Measurements from ENCODE around the gene NECAB2.
A peak's percentile ranks its signal among the peaks of the same experiment; 100 is the strongest.

NECAB2 gene

GRCh38 chr16:83967838-83968305 is at the start of gene NECAB2:
NECAB2 (plus strand) TSS chr16:83968244; CDS start chr16:83968649, 405 bp downstream.
- DNase-seq (ENCODE audit: low read depth): no peak

DNA sequence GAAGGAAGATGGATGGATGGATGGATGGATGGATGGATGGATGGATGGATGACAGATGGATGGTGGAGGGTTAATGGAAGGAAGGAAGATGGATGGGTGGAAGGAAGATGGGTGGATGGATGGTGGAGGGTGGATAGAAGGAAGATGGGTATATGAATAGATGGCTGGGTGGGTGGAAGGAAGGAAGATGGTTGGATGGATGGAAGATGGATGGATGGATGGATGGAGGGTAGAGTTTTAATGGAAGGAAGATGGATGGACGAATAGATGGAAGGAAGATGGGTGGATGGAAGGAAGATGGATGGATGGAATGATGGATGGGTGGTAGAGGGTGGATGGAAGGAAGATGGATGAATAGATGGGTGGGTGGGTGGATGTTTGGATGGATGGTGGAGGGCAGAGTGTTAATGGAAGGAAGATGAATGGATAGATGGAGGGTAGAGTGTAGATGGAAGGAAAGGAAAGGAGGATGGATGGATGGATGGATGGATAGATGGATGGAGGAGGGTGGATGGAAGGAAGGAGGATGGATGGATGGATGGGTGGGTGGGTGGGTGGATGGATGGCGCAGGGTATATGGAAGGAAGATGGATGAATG is 47.1 kb upstream of the NECAB2 start:
- DNase-seq (ENCODE audit: low read depth): no peak

DNA sequence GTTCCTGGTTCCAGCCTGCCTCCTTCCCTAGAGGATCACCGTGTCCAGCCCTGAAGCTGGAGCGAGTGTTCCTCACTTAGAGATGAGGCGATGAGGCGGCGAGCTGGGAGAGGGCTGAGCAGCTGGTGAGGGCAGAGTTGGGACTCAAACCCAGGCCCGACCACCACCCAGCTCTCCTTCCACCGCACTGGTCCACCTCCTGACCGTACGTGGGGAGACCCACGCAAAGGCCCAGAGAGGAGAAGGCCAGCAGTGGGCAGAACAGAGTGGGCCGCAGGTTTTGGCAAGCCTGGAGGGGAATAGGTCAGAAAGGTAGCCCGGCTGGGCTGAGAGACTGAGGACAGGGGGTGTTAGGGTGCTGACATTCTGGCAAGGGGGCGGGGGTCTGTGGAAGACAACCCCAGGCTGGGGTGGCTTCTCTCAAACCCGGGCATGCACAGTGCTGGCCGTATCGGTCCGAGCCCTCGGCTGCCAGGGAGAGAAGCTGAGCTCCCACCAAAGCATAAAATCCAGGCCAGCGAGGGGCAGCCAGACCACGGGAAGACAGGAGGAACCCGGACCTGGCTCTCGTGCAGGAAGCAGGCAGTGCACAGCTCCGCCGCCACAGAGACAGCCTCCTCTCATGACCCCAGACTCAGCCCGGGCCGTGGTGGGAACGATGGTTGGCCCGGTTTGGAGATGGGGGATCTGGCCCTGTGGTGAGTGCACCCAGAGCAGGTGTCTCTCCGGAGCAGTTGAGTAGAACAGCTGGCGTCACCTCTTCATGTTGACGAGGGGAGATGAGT is 44.3 kb upstream of the NECAB2 start:
- no peak for DNase-seq (ENCODE audit: low read depth)

DNA sequence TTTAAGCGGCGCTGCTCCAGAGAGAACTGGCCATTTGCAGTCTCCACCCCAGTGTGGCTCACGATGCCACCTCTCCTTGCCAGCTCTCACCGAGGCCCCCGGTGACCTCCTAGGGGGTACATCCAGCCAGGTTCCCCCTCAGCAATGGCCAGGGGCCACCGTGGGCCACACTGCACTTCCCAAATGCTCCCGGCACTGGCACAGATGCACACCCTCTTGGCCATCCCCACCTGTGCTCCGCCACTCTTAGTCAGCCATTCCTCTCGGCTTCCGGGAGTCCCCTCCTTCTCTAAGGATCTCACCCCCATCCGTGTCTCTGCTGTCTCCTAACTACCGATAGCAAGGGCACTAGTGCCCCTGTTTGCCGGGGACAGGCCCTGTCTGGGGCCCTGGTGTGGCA is 43.4 kb upstream of the NECAB2 start:
- no peak for DNase-seq (ENCODE audit: low read depth)

GRCh38 chr16:83925095-83925905 is 42.7 kb upstream of the NECAB2 start:
- DNase-seq (ENCODE audit: low read depth): no peak

- no peak for DNase-seq (ENCODE audit: low read depth)
These were observed 41.9 kb upstream of the NECAB2 start for GRCh38 chr16:83925957-83926725.

- no peak for DNase-seq (ENCODE audit: low read depth)
These were observed 41.2 kb upstream of the NECAB2 start for GRCh38 chr16:83926726-83927397.

DNA sequence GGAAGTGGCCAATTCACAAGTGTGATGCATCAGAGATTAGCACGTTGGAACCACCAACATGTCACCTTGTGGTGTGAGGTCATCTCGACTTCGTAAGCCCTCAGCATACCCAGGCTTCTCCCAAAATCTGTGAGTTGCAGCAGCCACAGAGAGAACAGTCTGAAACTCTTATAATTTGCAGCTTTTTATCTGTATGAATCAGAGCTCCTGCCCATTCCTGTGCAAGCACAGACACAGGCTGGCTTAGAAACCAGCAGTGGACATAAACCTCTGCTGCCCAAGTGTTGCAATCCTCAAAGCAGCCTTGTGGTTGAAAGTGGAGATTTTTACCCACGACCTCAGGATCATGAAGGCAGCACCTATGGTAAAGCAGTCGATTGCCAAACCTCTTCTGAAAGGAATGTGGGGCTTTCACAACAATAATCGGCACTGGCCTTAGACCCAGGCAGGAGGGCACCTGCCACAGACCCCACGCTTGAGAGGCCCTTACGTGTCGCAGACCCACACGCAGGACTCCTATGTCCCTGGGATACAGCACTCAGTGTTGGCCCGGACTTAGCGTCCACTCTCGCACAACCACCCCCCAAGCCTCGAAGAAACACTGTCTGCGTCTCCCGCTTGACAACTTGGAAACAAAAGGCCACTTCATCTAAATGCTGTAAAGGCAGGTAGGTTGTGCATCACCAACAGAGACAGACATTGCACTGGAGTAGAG is 39.5 kb upstream of the NECAB2 start:
- peak; percentile 71 for DNase-seq (ENCODE audit: low read depth)

DNA sequence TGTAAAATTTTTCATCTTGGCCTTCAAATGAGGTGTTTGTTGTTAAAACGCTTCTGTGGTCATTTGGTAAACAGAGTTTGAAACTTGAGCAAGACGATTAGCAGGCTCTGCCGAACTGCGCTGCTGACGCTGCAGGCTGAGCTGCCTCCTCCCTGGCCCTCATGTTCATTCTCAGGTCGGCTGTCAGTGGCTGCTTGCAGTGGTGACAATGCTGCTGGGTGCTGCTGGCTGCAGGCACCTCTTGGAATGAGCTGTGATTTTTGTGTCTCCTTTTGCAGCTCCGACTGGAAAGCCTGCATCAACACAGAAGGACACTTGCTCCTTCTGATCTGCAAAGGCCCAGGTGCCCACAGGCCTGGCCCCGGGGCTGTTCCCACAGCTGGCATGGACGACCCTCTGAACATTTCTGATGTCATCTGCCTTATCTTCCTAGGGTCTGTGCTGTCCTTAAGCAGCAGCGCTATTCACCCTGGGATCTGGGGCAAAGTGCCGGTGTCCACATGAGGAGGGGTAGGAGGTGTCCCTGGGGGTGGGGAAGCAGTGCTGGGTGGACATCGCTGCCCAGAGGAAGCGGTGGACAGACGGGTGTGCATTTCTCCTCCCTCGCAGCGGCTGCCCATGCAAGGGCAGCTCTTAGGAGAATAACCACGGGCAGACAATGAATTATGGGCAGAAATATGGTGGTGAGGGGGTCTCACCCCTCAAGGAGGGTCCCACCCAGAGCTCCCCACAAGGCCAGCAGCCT is 38.1 kb upstream of the NECAB2 start:
- no peak for DNase-seq (ENCODE audit: low read depth)

GRCh38 chr16:83930730-83931500 is 37.1 kb upstream of the NECAB2 start:
- DNase-seq (ENCODE audit: low read depth): no peak

DNA sequence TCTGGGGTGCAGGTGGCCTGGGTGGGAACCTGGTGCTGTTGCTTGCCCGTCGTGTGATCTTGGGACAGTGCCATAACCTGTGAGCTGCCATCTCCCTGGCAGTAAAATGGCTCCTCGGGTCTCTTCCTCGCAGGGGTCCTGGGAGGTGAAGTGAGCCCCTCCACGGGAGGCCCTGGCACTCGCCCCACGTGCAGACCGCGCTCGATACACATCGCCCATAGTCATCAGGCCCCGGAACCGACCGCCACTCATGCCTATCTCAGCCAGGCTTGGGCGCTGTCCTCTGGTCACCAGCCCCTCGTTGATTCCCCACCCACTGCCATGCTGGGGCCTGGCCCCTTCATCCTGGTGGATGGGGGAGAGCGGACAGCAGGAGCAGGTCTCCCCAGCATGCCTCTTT is 36.5 kb upstream of the NECAB2 start:
- DNase-seq (ENCODE audit: low read depth): no peak

GRCh38 chr16:83932304-83932703 is 35.7 kb upstream of the NECAB2 start:
- no peak for DNase-seq (ENCODE audit: low read depth)

- no peak for DNase-seq (ENCODE audit: low read depth)
These were observed 34.9 kb upstream of the NECAB2 start for GRCh38 chr16:83932955-83933673.

GRCh38 chr16:83933885-83934683 is 34.0 kb upstream of the NECAB2 start:
- DNase-seq (ENCODE audit: low read depth): no peak

DNA sequence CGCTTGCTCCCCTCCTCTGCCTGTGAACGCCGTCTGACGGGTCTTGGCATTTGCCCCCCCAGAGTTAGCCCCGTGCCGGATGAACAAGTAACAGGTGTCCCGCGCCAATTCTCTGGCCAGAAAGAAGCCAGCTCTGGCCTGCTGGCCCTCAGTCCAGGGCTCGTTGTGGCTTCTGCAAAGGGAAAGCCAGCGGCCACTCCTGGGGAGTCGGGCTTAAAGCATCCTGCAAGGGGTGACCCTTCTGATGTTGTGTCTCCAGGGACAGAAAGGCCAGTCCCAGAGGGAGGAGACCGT is 33.4 kb upstream of the NECAB2 start:
- no peak for DNase-seq (ENCODE audit: low read depth)

GRCh38 chr16:83935005-83935857 is 32.8 kb upstream of the NECAB2 start:
- DNase-seq (ENCODE audit: low read depth): no peak

DNA sequence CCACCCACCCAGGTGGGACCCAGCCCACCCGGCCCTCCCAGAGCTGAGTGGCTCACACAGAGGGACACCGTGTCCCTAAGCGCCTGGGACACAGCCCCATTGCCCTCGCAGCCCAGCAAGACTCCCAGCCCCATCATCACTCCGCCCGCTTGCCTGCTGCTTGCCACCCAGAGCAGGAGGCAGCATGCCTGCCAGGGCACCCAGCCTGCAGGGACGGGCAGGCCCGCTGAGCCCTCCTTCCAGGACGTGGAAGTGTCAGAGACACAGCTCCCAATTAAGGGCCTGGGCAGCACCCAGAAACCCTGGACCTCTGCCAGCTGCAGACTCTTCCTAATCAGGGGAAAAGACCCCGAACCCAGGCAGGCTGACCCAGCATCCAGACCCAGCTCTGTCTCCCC is 32.2 kb upstream of the NECAB2 start:
- DNase-seq (ENCODE audit: low read depth): no peak
